HCT116 (cell line): ENCODE measurements around the gene RNF208. TPM values are rescaled to one million over a fixed set of nuclear protein-coding genes. Genes with fewer than 3 reads are reported as not detected.

ENCODE experiments used
- ATAC-seq: fragments of 200-7000 bp; cut with Tn5 transposase; 2 replicates; pipeline ENCODE4 v1.9.1; 2020; ENCODE audit warnings: mild to moderate bottlenecking, moderate library complexity
- BruUV-seq: library from RNA; stranded (reverse); fragments of 400-500 nt; replicated peaks from 2 replicates; lab custom pipeline; 2021; lab: Mats Ljungman, UMichigan
- CTCF ChIA-PET: fragments of 300-600 bp; sonication (Branson Sonifier 250); formaldehyde crosslinking; loops from one replicate; lab custom pipeline; 2021; ENCODE audit warnings: antibody characterized with exemption; lab: Charles Lee
- POLR2A ChIA-PET: fragments of 300-600, 350-600 bp; sonication (Branson Sonifier 250); formaldehyde crosslinking; loops from one replicate; lab custom pipeline; 2021; ENCODE audit warnings: antibody characterized with exemption; lab: Charles Lee
- RAD21 ChIA-PET, 2 experiments: fragments of 300-600 bp; sonication (Branson Sonifier 250); formaldehyde crosslinking; loops; one replicate each; lab custom pipeline; 2023; ENCODE audit warnings: low total read pairs in 2 of 2; ENCODE audit not compliant: uncharacterized antibody in 2 of 2, unreplicated experiment in 2 of 2, low non-redundant PET in 1 of 2; lab: Charles Lee
- DNase-seq: peaks from one replicate; pipeline ENCODE4 v3.0.0-alpha.2; 2010; ENCODE audit warnings: low read depth, low spot score
- H2AFZ ChIP-seq: fragments of 200-600 bp; shearing (Covaris generic), sonication (generic); 2 replicates; pipeline ENCODE4 v1.6.1; 2017; ENCODE audit warnings: low read depth, mixed run types, mixed read lengths, antibody characterized with exemption, low read length; ENCODE audit not compliant: poor library complexity, severe bottlenecking
- H3K27ac ChIP-seq: 2 replicates; pipeline ENCODE4 v1.5.1; 2012; ENCODE audit warnings: low read depth, low read length
- H3K27me3 ChIP-seq: fragments of 200-600 bp; sonication (generic); 2 replicates; pipeline ENCODE4 v1.6.1; 2016; ENCODE audit warnings: mixed run types, low read length, mixed read lengths; ENCODE audit not compliant: insufficient read depth
- H3K36me3 ChIP-seq, 2 experiments: fragments of 200-500 bp in 1 of 2; fragments of 200-600 bp in 1 of 2; sonication (Bioruptor generic) in 1 of 2; sonication (generic) in 1 of 2; 2 replicates each; pipeline versions ENCODE4 v1.5.1 to v1.6.1; 2014 to 2016; ENCODE audit warnings: low read length in 2 of 2, inconsistent platforms in 1 of 2, mixed read lengths in 1 of 2, mixed run types in 1 of 2; ENCODE audit not compliant: insufficient read depth in 2 of 2, control insufficient read depth in 1 of 2
- H3K4me1 ChIP-seq, 2 experiments: fragments of 200-600 bp in 1 of 2; sonication (generic) in 1 of 2; 2 replicates each; pipeline versions ENCODE4 v1.5.1 to v1.6.1; 2012 to 2017; ENCODE audit warnings: low read length in 2 of 2, inconsistent platforms in 1 of 2, mild to moderate bottlenecking in 1 of 2, mixed read lengths in 1 of 2, mixed run types in 1 of 2, moderate library complexity in 1 of 2; ENCODE audit not compliant: insufficient read depth in 2 of 2, control insufficient read depth in 1 of 2
- H3K4me2 ChIP-seq: fragments of 200-600 bp; sonication (generic); 2 replicates; pipeline ENCODE4 v1.6.1; 2017; ENCODE audit warnings: mixed run types, low read length, mixed read lengths
- H3K4me3 ChIP-seq, 2 experiments: fragments of 200-600 bp in 1 of 2; sonication (generic) in 1 of 2; replicated peaks in 1 of 2; 2 replicates each; pipeline ENCODE4 v1.5.1; 2011 to 2016; ENCODE audit warnings: low read length in 2 of 2, control low read depth in 1 of 2, low read depth in 1 of 2, mild to moderate bottlenecking in 1 of 2, mixed read lengths in 1 of 2, mixed run types in 1 of 2
- H3K79me2 ChIP-seq: fragments of 200-600 bp; sonication (generic); 2 replicates; pipeline ENCODE4 v1.6.1; 2017; ENCODE audit warnings: mild to moderate bottlenecking, mixed run types, low read length, moderate library complexity, mixed read lengths; ENCODE audit not compliant: insufficient read depth
- H3K9ac ChIP-seq: fragments of 200-600 bp; sonication (generic); 2 replicates; pipeline ENCODE4 v1.6.1; 2016; ENCODE audit warnings: low read length, mixed read lengths
- H3K9me2 ChIP-seq: fragments of 200-600 bp; sonication (generic), shearing (Covaris generic); 2 replicates; pipeline ENCODE4 v1.6.1; 2017; ENCODE audit warnings: mixed run types, mild to moderate bottlenecking, moderate library complexity; ENCODE audit not compliant: insufficient read depth
- H3K9me3 ChIP-seq, 2 experiments: fragments of 200-500 bp in 1 of 2; fragments of 200-600 bp in 1 of 2; sonication (Bioruptor generic) in 1 of 2; sonication (generic) in 1 of 2; 2 replicates each; pipeline ENCODE4 v1.6.1; 2014 to 2017; ENCODE audit warnings: low read length in 2 of 2, mixed read lengths in 2 of 2, inconsistent platforms in 1 of 2, low read depth in 1 of 2, mild to moderate bottlenecking in 1 of 2, mixed run types in 1 of 2, moderate library complexity in 1 of 2; ENCODE audit not compliant: control insufficient read depth in 1 of 2, insufficient read depth in 1 of 2
- H4K20me1 ChIP-seq: fragments of 200-600 bp; sonication (generic), shearing (Covaris generic); 2 replicates; pipeline ENCODE4 v1.6.1; 2017; ENCODE audit warnings: mixed run types, mild to moderate bottlenecking, moderate library complexity; ENCODE audit not compliant: insufficient read depth
- EGR1 ChIP-seq: IDR thresholded peaks from 2 replicates; pipeline ENCODE4 v1.6.1; 2012; ENCODE audit warnings: low read depth
- ELF1 ChIP-seq: IDR thresholded peaks from 2 replicates; pipeline ENCODE4 v1.6.1; 2012; ENCODE audit warnings: low read depth, borderline replicate concordance
- EZH2 ChIP-seq: fragments of 200-600 bp; sonication (generic); IDR thresholded peaks from 2 replicates; pipeline ENCODE4 v1.6.1; 2017; ENCODE audit warnings: antibody characterized with exemption, mixed run types
- SIN3A ChIP-seq: IDR thresholded peaks from 2 replicates; pipeline ENCODE4 v1.6.1; 2012; ENCODE audit warnings: low read depth
- SP1 ChIP-seq: IDR thresholded peaks from 2 replicates; pipeline ENCODE4 v1.6.1; 2012; ENCODE audit warnings: low read depth
- TCF7L2 ChIP-seq: IDR thresholded peaks from 2 replicates; pipeline ENCODE4 v1.7.0; 2011; ENCODE audit warnings: borderline replicate concordance, inconsistent platforms; ENCODE audit not compliant: insufficient read depth, insufficient read length; ENCODE audit errors: extremely low read depth
- intact Hi-C: fragments of 100-400 bp; cut with micrococcal nuclease; formaldehyde crosslinking; loops from 2 replicates; pipeline ENCODE4 v1.10.0; 2022
- total RNA-seq: library from RNA; stranded (reverse); gene quantifications from one replicate; pipeline ENCODE4 v1.2.1, GENCODE V29; 2021; ENCODE audit not compliant: unreplicated experiment
- TF ChIP-seq, protein P1 (sequence below): IDR thresholded peaks from 2 replicates; pipeline ENCODE4 v1.6.1; 2012
- TF ChIP-seq, protein P2 (sequence below): IDR thresholded peaks from 2 replicates; pipeline ENCODE4 v1.6.1; 2012; ENCODE audit warnings: low read depth
- TF ChIP-seq, protein P3 (sequence below): IDR thresholded peaks from 2 replicates; pipeline ENCODE4 v1.6.1; 2011; ENCODE audit warnings: mild to moderate bottlenecking, low read length, moderate library complexity; ENCODE audit not compliant: insufficient replicate concordance; ENCODE audit errors: extremely low read depth

The RNF208 gene
- total RNA-seq, 1 experiment from 2014 or later: 26.1 TPM

DNA sequence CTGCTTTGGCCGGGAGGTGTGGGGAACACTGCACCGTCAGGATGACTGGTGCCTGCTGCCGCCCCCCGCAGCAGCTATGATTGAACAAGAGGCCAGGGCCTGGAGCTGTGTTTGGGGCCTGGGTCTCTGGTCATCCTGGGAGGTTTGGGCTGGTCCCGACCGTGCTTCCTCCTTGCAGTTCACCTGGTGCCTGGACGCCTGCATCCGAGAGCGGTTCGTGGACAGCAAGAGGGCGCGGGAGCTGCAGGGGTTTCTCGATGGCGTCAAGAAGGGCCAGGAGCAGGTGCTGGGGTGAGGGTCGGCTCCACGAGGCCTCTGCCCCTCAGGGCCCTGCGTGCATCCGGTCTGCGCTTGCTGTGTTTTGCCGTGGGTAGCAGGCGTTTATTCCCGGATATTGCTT, 42.0 kb upstream of the RNF208 start:
- ChIA-PET RAD21 (no interaction called here), CTCF (no interaction called here), POLR2A (interaction anchor here (0.6 kb wide), 1 partner anchor 101 kb away, joined by 3 read pairs; no protein-coding TSS in a partner anchor)
- Histone ChIP-seq H3K36me3 (peaks cover 14 to 27% of the 10 kb centered on the region in 2 experiments; a peak in 3 of 4 replicates), H3K9me3 (no peaks in the 10 kb centered on the region), H2AFZ (no peak overlapping the region), H3K4me3 (no peak overlapping the region), H3K27me3 (no peaks in the 10 kb centered on the region), H4K20me1 (no peaks in the 10 kb centered on the region), H3K79me2 (peaks cover 9% of the 10 kb centered on the region; the same call in 1 of the 2 replicates), H3K9ac (no peak overlapping the region), H3K4me2 (no peak overlapping the region), H3K9me2 (no peaks in the 10 kb centered on the region), H3K27ac (no peak overlapping the region), H3K4me1 (no peaks in the 10 kb centered on the region)
- intact Hi-C loops: no loop called here
- no TSS peak for BruUV-seq
- DNase-seq (no peak), ATAC-seq (no peak)
- TF ChIP-seq SP1: no peak
- TF ChIP-seq, protein P1, sequence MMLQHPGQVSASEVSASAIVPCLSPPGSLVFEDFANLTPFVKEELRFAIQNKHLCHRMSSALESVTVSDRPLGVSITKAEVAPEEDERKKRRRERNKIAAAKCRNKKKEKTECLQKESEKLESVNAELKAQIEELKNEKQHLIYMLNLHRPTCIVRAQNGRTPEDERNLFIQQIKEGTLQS: no peak
- no peak for TF ChIP-seq EGR1

DNA sequence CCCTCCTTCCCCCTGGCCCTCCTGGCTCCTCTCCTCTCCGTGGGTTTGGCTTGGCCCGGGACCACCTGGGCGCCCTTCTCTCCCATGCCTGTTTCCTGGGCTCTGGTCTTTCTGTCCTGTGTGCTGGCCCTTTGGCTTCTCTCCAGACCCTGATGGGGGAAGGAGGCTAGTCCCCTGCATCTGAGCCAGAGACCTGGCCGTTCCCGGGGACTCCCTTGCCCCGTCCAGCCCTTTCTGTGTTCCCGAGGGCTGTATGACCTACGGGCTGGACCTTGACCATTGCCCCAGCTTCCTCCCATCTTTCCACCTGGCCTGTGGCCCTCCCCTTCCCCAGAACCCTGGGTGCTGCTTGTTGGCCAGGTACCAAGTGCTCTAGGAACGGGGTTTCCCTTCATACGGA, 41.5 kb upstream of the RNF208 start:
- ATAC-seq (no peak), DNase-seq (no peak)
- TF ChIP-seq, protein P2, sequence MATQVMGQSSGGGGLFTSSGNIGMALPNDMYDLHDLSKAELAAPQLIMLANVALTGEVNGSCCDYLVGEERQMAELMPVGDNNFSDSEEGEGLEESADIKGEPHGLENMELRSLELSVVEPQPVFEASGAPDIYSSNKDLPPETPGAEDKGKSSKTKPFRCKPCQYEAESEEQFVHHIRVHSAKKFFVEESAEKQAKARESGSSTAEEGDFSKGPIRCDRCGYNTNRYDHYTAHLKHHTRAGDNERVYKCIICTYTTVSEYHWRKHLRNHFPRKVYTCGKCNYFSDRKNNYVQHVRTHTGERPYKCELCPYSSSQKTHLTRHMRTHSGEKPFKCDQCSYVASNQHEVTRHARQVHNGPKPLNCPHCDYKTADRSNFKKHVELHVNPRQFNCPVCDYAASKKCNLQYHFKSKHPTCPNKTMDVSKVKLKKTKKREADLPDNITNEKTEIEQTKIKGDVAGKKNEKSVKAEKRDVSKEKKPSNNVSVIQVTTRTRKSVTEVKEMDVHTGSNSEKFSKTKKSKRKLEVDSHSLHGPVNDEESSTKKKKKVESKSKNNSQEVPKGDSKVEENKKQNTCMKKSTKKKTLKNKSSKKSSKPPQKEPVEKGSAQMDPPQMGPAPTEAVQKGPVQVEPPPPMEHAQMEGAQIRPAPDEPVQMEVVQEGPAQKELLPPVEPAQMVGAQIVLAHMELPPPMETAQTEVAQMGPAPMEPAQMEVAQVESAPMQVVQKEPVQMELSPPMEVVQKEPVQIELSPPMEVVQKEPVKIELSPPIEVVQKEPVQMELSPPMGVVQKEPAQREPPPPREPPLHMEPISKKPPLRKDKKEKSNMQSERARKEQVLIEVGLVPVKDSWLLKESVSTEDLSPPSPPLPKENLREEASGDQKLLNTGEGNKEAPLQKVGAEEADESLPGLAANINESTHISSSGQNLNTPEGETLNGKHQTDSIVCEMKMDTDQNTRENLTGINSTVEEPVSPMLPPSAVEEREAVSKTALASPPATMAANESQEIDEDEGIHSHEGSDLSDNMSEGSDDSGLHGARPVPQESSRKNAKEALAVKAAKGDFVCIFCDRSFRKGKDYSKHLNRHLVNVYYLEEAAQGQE: no peak
- TF ChIP-seq ELF1 (no peak), SIN3A (no peak), TCF7L2 (no peak), EZH2 (no peak)
- TF ChIP-seq, protein P3, sequence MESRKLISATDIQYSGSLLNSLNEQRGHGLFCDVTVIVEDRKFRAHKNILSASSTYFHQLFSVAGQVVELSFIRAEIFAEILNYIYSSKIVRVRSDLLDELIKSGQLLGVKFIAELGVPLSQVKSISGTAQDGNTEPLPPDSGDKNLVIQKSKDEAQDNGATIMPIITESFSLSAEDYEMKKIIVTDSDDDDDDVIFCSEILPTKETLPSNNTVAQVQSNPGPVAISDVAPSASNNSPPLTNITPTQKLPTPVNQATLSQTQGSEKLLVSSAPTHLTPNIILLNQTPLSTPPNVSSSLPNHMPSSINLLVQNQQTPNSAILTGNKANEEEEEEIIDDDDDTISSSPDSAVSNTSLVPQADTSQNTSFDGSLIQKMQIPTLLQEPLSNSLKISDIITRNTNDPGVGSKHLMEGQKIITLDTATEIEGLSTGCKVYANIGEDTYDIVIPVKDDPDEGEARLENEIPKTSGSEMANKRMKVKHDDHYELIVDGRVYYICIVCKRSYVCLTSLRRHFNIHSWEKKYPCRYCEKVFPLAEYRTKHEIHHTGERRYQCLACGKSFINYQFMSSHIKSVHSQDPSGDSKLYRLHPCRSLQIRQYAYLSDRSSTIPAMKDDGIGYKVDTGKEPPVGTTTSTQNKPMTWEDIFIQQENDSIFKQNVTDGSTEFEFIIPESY: no peak
- Histone ChIP-seq H3K4me1 (no peaks in the 10 kb centered on the region), H2AFZ (no peak overlapping the region), H3K27ac (no peak overlapping the region; the same call in 1 of the 2 replicates), H3K36me3 (peaks cover 14 to 27% of the 10 kb centered on the region in 2 experiments), H3K9me3 (no peaks in the 10 kb centered on the region), H3K4me3 (no peak overlapping the region), H3K79me2 (peaks cover 15% of the 10 kb centered on the region; the same call in 1 of the 2 replicates), H4K20me1 (no peaks in the 10 kb centered on the region), H3K27me3 (no peaks in the 10 kb centered on the region), H3K4me2 (no peak overlapping the region), H3K9me2 (no peaks in the 10 kb centered on the region), H3K9ac (no peak overlapping the region)
- POLR2A ChIA-PET: interaction anchor here (0.6 kb wide), 1 partner anchor 101 kb away, joined by 3 read pairs; no protein-coding TSS in a partner anchor
- BruUV-seq: no TSS peak
- RAD21 ChIA-PET: no interaction called here
- CTCF ChIA-PET: no interaction called here
- intact Hi-C loops: no loop called here
